DMS79 treated with DMSO at 0.1 percent for 48 hours (cell line): ENCODE data around the gene AKAP13.

ENCODE experiments used
- DNase-seq: peaks from one replicate; lab custom pipeline; 2025; lab: John Stamatoyannopoulos, UW

AKAP13 gene

DNA sequence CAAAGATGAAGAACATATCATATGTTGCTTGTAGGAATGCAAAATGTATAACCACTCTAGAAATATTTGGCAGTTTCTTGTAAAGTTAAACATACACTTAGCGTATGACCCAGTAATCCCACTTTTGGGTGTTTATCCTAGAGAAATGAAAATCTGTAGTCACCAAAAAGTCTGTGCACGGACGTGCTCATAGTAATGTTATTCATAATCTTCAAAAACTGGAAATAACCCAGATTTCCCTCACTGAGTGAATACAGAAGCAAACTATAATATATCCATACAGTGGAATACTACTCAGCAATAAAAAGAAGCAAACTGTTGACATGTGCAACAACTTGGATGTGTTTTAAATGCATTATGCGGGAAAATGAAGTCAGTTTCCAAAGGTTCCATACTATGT, 155.9 kb downstream of the AKAP13 start:
- no peak for DNase-seq

- no peak for DNase-seq
Observed at GRCh38 chr15:85539491-85539890, 159.1 kb downstream of the AKAP13 start.

GRCh38 chr15:85540085-85540797, 159.8 kb downstream of the AKAP13 start:
- DNase-seq = no peak

DNA sequence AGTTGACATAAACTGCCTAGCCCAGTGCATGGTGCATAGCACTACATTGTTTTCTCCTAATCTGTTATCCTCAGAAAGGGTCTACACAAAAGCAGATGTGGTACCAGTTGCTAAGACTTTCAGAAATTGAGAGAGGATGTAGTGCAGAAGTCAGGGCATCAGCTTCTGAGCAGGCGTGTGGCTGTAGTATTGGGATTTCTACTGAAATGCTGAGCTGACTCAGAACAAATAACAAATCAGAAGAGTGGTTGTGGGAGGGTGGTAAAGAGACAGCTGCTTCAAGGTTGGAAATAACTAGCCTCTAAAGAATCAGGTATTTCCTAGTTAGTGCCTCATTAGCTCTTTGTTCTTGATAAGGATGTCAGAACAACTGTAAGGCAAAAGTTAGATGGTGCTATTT, 161.3 kb downstream of the AKAP13 start:
- DNase-seq = no peak

DNA sequence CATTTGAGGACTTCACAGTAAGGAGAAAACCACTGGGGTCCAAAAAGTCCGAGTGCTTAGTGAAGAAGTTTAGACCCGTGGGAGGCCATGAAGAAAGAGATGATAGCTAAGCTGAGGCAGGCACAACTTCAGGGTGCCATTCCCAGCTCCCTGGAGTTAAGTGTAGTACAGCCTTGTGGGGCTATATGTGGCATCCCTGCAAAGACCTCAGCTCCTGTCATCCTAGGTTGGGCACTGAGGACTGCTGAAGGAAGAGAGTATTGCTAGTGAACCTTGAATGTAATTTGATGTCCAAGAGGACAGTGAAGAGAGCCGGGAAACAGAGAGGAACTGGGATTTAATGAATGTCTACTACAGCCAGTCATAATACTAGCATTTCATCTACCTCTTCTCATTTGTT, 162.1 kb downstream of the AKAP13 start:
- DNase-seq = no peak

- peak; percentile 21 for DNase-seq
Observed at GRCh38 chr15:85542895-85543331, 162.5 kb downstream of the AKAP13 start.

- peak; percentile 63 for DNase-seq
Observed at GRCh38 chr15:85543741-85544155, 163.3 kb downstream of the AKAP13 start.

- no peak for DNase-seq
Observed at GRCh38 chr15:85545185-85545584, 164.8 kb downstream of the AKAP13 start.

DNA sequence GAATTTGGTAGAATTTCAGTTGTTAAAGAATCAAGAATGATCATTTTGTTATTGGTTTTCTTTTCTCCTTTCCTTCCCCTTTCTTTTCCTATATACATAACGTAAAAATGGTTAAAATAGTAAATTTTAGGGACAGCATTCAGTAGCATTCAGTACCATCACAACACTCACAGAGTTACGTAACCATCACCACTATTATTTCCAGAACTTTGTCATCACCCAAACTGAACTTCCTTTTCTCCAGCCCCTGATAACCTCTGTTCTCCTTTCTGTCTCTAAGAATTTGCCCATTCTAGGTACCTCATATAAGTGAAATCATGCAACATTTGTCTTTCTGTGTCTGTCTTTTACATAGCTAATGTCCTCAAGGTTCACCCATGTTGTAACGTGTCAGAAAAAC, 165.3 kb downstream of the AKAP13 start:
- no peak for DNase-seq

- DNase-seq = no peak
Observed at GRCh38 chr15:85547386-85547785, 167.0 kb downstream of the AKAP13 start.

DNA sequence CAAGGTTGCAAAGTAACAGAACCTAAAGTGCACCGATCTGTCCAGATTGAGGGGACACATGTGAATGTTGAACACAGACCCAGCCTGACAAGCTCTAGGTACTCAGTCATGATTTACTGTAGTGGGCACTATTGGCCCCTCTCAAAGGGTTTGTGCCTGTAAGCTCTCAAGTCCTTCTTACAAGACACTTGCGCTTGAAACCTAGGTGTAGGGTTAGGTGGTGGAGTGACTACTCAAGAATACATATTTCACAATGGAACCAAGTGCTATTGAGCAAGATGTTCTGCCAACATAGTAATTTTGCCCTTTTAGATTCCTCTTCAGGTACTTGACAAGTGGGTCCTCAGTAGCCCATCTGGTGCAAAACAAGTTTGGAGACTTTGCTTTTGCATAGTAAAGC, 169.9 kb downstream of the AKAP13 start:
- peak; percentile 62 for DNase-seq

- no peak for DNase-seq
Observed at GRCh38 chr15:85551221-85551832, 170.9 kb downstream of the AKAP13 start.

- DNase-seq = no peak
Observed at GRCh38 chr15:85554852-85555521, 174.6 kb downstream of the AKAP13 start.

- DNase-seq = no peak
Observed at GRCh38 chr15:85555875-85556617, 175.6 kb downstream of the AKAP13 start.

GRCh38 chr15:85556618-85556895, 176.2 kb downstream of the AKAP13 start:
- no peak for DNase-seq

- DNase-seq = no peak
Observed at GRCh38 chr15:85557385-85557784, 177.0 kb downstream of the AKAP13 start.

DNA sequence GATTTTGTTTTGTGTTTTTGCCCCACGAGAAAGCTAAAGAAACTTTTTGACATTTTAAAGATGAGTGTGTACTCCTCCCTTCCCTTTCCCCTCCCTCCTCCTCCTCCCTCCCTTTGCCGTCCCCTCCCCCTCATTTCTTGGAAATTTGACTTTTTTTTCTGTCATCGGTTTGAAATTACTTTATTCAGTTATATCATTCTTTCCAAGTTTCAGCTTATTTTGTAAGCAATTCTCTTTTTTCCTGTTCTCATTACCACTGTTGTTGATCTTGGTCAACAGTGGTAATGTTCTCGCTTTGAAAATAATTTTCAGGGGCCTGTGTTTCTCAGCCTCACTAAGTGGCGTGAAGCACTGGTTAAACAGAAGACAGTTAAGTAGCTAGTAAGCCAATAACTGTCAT, 178.4 kb downstream of the AKAP13 start:
- DNase-seq = no peak

GRCh38 chr15:85559530-85559929, 179.1 kb downstream of the AKAP13 start:
- no peak for DNase-seq

DNA sequence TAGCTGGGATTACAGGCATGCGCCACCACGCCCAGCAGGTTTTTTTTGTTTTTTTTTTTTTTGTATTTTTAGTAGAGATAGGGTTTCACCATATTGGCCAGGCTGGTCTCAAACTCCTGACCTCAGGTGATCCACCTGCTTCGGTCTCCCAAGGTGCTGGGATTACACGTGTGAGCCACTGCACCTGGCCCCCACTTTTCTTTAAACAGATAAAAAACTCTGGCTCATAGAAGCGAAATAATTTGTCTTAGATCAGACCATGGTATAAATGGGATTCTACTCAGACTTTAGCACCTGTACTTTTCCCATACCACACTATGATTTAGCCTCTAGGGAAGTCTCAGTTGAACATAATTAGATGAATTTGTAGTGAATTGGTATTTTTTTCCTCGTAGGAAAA, 182.4 kb downstream of the AKAP13 start:
- DNase-seq = no peak

DNA sequence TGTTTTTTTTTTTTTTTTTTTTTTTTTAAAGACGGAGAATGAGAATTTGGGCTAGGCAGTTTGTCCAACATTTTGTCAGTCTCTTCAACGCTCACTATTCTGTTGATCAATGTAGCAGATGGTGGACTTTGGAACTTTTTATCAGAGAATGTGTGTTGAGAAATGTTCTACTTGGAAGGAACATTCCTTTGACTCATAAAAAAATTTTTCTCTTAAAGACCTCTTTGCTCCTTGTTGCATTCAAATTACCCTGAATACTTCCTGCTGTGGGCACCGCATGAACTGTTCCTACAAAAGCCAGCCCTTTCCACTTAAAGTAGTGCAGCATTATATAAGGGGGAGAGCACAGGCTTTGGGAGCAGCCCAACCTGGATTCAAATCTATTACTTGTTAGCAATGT, 182.9 kb downstream of the AKAP13 start:
- no peak for DNase-seq

DNA sequence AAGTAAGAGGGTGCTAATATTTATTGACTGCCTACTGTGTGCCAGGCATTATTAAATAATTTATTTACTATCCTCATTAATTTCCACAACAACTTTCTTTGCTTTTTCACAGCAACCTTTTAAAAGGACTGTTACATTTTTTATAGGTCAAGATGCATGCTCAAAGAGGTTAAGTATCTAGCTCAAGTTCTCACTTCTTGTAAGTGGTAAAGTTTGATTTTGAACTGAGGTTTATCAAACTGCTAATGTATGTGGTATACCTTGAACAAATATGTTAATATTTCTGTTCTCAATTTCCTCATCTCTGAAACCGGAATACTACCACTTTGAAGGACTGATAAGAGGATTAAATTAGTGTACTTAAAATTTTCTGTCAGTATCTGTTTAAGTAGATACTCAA, 183.3 kb downstream of the AKAP13 start:
- DNase-seq = no peak

GRCh38 chr15:85564686-85565085, 184.3 kb downstream of the AKAP13 start:
- DNase-seq = no peak

- DNase-seq = no peak
Observed at GRCh38 chr15:85568261-85568808, 187.9 kb downstream of the AKAP13 start.
